ENCODE measurements around the gene RABL2A.
A peak's percentile ranks its signal among the peaks of the same experiment; 100 is the strongest.
"Not testable (repeated sequence)": the region's sequence is repeated elsewhere in the genome, so short reads cannot be mapped to it uniquely, and the experiment has no call there.

RABL2A gene

DNA sequence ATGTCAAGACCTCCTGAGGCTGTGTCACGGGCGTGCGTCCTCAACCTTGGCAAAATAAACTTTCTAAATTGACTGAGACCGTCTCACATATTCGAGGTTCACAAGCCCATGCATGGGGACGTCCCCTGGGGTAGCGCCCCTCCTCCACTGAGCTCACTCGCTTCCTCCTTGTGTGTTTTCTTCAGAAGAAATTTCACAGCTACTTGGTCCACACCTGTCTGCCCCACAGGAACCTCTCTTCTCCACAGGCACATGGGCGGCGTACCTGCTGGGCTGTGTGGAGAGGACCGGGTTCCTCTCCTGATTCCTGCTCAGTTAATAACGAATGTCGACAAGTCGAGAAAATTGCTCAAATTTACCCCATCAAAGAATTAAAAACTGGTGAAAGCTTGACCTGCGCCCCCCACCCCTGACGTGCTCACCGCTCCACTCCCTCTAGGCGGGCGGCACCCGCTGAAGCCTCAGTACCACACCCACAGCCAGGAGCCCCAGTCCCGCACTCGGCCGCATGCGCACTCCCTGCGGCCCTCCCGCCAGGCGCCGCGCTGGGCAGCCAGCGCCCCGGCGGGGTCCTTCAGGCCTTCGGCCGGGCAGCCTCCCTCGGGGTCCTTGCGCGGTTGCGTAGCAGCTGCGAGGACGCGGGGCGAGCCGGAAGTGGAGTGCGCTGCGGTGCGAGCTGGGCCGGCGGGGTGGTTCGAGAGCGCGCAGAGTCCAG lies at the start of gene RABL2A:
RABL2A (plus strand) TSS at position 651 of the 715 bp plus-strand sequence. CDS start 1,341 bp downstream, outside the sequence.
- Mint-ChIP-seq H3K27ac (peak within 1 kb of the TSS; percentile 91), H3K36me3 (peaks cover 11% of the 10 kb centered on the region), H3K4me3 (peak within 1 kb of the TSS; percentile 84), H3K4me1 (peaks cover 26% of the 10 kb centered on the region)
- not testable (repeated sequence) for H3K27me3 Mint-ChIP-seq, H3K9me3 Mint-ChIP-seq
- peak; percentile 95 for ATAC-seq

DNA sequence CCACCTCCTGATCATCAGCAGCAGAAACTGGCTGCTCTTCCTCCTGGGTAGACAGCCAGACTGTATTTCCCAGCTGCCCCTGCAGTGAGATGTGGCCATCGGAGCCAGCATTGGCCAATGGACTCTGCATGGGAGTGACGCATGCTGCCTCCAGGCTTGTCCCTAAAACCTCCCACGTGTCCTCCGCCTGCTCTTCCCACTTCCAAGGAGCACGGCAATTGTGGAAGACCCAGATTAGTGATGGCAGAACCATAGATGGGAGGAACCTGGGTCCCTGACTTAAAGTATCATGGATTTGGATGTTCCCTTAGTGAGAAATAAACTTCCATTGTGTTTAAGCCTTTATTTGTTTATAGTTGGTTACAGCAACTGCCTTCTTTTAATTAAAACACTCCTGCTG lies 48.6 kb upstream of the RABL2A start:
- ATAC-seq, result not testable (repeated sequence)

DNA sequence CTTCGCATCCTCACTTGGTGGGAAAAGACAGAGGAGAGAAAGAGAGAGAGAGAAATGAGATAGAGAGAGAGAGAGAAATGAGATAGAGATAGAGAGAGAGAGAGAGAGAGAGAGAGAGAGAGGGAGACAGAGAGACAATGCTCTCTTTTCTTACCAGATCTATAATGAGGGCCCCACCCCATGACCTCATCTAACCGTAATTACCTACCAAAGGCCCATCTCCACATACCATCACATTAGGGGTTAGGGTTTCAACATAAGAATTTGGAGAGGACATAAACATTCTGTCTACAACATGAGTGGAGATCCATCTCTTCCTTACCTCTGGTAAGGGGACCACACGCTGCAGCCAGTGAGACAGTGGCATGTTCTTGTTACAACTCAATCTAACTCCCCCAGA lies 44.6 kb upstream of the RABL2A start:
- Mint-ChIP-seq H3K4me1 (peaks cover 28% of the 10 kb centered on the region), H3K4me3 (peak overlapping the region; percentile 40), H3K27ac (peak overlapping the region; percentile 5)
- ATAC-seq, H3K9me3 Mint-ChIP-seq, H3K36me3 Mint-ChIP-seq, H3K27me3 Mint-ChIP-seq: not testable (repeated sequence)

More for the DNA sequence above, 48.6 kb upstream of the RABL2A start:
- H3K9me3 Mint-ChIP-seq, H3K36me3 Mint-ChIP-seq, H3K4me3 Mint-ChIP-seq, H3K27ac Mint-ChIP-seq: not testable (repeated sequence)
- Mint-ChIP-seq H3K27me3 (peaks cover 18% of the 10 kb centered on the region), H3K4me1 (peaks cover 13% of the 10 kb centered on the region)

DNA sequence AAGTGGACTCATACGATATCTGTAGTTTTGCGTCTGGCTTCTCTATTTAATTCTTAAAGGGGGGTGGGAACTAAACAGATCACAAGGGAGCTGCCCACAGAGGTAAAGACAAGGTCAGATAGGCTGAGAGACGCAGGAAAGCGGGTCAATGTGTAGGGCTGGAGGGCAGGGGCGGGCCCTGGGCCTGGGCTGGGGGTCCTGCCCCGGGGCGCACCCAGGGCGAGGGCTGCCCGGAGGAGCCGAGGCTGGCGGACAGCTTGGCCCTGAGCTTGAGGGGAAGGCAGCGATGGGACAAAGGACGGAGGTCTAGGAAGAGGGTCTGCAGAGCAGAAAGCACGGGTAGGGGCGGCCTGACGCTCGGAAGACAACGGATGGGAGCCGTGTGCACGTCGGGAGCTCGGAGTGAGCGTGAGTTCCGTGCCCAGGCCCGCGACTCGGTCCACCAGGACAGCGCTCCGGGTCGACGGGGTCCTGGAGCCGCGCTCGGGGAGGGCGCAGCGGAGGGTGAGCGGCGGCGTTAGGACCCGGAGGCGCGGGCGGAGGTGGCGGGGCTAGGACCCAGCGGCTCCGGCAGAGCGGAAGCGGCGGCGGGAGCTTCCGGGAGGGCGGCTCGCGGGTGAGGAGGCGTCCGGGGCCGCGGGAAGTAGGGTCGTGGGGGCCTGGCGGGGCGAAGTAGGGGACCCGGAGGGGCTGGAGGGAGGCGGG lies 43.4 kb upstream of the RABL2A start:
- not testable (repeated sequence) for ATAC-seq, H3K9me3 Mint-ChIP-seq, H3K27me3 Mint-ChIP-seq, H3K36me3 Mint-ChIP-seq
- H3K4me1 Mint-ChIP-seq, result peaks cover 28% of the 10 kb centered on the region
- H3K27ac Mint-ChIP-seq, result peak overlapping the region; percentile 93
- H3K4me3 Mint-ChIP-seq, result peak overlapping the region; percentile 85

DNA sequence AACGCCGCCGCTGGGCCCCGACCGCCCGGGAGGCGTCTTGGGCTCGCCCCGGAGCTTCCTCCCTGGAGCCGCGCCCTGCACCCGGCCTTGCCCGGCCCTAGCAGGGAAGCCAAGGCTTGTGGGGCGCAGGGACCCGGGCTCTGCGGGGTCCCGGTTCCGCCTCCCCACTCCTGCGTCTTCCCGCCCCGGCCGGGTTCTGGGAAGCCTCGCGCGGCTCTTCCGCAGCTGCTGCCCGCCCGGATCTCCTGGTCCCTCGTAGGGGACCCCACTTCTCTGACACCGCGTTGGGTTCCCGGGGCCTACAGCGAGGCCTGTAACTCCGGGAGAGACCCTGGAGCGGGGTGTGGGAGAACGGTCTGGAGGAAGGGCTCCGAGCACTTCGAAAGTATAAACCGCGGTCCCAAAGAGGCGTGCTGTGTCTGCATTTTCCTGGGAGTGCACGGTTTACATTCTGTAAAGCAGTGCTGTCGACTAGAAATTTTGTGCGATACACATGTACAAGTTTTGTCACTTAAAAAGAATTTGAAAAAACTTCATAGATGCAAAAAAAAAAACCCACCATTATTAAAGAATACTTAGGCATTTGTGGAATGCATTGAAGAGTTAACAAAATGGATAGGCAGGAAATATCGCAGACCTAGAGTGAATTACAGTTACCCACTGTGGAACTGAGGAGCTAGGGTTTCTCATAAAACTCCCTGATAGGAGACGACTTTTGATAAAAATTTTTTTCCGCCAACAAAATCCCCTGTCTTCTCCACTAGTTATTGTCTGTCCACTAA lies 42.6 kb upstream of the RABL2A start:
- H3K4me1 Mint-ChIP-seq, result peaks cover 28% of the 10 kb centered on the region
- H3K36me3 Mint-ChIP-seq, ATAC-seq, H3K27me3 Mint-ChIP-seq, H3K9me3 Mint-ChIP-seq: not testable (repeated sequence)
- peak overlapping the region; percentile 61 for H3K4me3 Mint-ChIP-seq
- peak overlapping the region; percentile 93 for H3K27ac Mint-ChIP-seq

DNA sequence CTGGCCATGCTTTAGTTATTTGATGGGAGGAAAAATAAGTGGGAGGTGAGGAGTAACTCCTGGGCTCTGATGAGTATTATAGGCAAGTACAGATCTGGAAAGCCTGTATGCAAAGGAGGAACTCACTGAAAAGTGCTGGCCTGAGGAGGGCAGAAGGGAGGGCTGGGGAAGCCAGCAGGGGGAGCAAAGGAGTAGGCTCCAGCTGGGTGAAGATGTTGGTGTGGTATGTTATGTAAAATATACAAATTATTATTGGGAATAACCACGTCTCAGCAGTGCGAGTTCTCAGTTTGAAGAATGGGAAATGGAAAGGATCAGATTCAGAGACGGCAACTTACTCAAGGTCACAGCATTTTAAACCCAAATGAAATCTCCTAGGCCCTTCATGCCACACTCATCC lies 39.9 kb upstream of the RABL2A start:
- peaks cover 33% of the 10 kb centered on the region for H3K4me1 Mint-ChIP-seq
- ATAC-seq, H3K36me3 Mint-ChIP-seq, H3K4me3 Mint-ChIP-seq, H3K27me3 Mint-ChIP-seq, H3K27ac Mint-ChIP-seq, H3K9me3 Mint-ChIP-seq: not testable (repeated sequence)

DNA sequence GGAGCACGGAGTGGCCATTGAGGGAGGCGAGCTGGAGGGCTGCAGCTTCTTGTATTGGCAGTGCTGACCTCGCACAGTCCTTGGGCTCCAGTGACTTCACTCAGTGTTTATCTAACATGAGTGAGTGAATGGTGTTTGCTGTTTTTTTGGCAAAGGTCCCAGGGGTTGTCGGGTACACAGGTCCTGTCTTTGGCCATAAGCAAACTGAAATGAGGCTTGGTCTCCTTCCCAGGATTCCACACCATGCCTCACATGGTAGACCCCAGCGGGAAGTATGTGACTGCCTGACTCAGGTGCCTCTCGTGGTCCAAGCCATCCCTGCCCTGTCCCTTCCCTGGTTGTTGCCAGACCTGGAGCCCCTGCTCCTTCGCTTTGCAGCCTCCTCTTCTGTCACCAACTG lies 37.5 kb upstream of the RABL2A start:
- not testable (repeated sequence) for ATAC-seq

DNA sequence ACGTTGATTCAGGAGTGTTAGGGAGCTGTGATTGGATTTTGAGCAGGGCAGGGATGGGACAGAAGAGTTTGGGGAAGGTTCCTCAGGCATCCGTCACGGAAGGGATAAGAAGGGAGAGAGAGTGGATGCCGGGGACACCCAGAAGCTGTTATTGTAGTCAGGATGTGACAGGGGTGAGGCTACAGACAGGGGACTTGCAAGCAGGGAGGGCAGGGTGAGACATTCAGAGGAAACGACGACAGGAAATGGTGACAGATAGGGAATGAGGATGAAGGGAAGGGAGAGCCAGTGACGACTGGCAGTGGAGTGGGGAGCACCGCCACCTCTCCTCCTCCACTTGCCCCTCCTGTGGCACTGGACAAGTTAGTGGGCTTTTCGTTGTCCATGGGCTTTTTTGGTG lies 35.1 kb upstream of the RABL2A start:
- H3K36me3 Mint-ChIP-seq, H3K4me3 Mint-ChIP-seq, H3K27me3 Mint-ChIP-seq, ATAC-seq, H3K27ac Mint-ChIP-seq, H3K9me3 Mint-ChIP-seq: not testable (repeated sequence)
- H3K4me1 Mint-ChIP-seq, result peaks cover 13% of the 10 kb centered on the region

More for the DNA sequence above, 37.5 kb upstream of the RABL2A start:
- peaks cover 21% of the 10 kb centered on the region for H3K4me1 Mint-ChIP-seq
- not testable (repeated sequence) for H3K4me3 Mint-ChIP-seq, H3K27me3 Mint-ChIP-seq, H3K9me3 Mint-ChIP-seq, H3K27ac Mint-ChIP-seq, H3K36me3 Mint-ChIP-seq

DNA sequence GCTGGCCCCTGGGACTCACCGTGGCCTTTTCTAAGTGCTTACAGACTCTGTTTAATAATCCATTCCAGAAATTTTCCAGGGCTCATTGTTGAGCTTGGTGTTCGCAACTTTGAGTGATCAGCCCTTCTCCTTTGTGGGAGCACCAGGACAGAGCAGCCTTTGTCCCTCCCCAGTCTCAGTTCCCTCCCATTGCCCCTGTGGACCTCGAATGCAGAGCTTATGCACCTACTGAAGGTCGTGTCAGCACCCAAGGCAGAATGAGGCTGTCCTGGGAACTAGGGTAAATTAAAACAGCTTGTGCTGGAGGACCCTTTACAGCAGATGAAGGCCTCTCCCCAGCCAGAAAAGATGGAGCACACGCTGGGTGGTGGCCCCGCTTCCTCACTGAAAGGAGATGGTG lies 33.8 kb upstream of the RABL2A start:
- not testable (repeated sequence) for H3K4me1 Mint-ChIP-seq, H3K27ac Mint-ChIP-seq, ATAC-seq, H3K27me3 Mint-ChIP-seq, H3K4me3 Mint-ChIP-seq, H3K36me3 Mint-ChIP-seq, H3K9me3 Mint-ChIP-seq

DNA sequence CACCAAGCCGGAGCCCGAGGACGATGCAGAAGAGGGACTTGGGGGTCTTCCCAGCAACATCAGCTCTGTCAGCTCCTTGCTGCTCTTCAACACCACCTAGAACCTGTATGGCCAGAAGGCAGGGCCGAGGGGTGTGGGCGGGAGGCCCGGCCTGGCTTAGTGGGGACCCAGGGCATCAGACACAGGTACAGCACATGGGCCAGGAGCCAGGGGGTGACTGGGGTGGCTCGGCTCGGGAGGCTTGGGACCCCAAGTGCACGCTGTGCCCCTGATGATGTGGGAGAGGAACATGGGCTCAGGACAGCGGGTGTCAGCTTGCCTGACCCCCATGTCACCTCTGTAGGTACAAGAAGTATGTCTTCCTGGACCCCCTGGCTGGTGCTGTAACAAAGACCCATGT lies 31.3 kb upstream of the RABL2A start:
- H3K4me1 Mint-ChIP-seq, H3K4me3 Mint-ChIP-seq, H3K36me3 Mint-ChIP-seq, ATAC-seq, H3K9me3 Mint-ChIP-seq, H3K27me3 Mint-ChIP-seq, H3K27ac Mint-ChIP-seq: not testable (repeated sequence)

DNA sequence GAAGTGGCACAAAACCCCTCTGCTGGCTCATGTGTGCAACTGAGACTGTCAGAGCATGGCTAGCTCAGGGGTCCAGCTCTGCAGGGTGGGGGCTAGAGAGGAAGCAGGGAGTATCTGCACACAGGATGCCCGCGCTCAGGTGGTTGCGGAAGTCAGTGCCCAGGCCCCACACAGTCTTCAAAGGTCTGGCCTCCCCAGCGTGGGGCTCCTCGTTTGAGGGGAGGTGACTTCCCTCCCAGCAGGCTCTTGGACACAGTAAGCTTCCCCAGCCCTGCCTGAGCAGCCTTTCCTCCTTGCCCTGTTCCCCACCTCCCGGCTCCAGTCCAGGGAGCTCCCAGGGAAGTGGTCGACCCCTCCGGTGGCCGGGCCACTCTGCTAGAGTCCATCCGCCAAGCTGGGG lies 29.9 kb upstream of the RABL2A start:
- not testable (repeated sequence) for ATAC-seq, H3K4me1 Mint-ChIP-seq

DNA sequence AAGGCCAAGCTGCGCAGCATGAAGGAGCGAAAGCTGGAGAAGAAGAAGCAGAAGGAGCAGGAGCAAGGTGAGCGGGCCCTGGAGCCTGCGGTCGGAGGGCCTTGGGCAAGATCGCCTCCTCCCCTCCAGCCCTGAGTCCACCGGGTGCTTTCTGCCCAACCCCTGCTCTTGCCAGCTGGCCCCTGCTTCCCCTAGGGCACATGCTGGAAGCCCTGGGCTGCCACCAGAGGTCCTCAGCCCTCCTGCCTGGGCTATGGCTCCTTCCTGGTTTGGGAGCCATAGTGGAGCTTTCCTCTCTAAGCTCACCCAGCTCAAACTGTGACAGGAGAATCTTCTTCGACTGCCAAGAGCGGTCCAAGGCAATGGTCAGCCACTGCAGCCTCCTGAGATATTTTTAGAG lies 29.5 kb upstream of the RABL2A start:
- H3K9me3 Mint-ChIP-seq, H3K4me1 Mint-ChIP-seq, H3K27me3 Mint-ChIP-seq, ATAC-seq, H3K36me3 Mint-ChIP-seq, H3K27ac Mint-ChIP-seq, H3K4me3 Mint-ChIP-seq: not testable (repeated sequence)

More for the DNA sequence above, 29.9 kb upstream of the RABL2A start:
- H3K36me3 Mint-ChIP-seq, H3K4me3 Mint-ChIP-seq, H3K27ac Mint-ChIP-seq, H3K9me3 Mint-ChIP-seq, H3K27me3 Mint-ChIP-seq: not testable (repeated sequence)

DNA sequence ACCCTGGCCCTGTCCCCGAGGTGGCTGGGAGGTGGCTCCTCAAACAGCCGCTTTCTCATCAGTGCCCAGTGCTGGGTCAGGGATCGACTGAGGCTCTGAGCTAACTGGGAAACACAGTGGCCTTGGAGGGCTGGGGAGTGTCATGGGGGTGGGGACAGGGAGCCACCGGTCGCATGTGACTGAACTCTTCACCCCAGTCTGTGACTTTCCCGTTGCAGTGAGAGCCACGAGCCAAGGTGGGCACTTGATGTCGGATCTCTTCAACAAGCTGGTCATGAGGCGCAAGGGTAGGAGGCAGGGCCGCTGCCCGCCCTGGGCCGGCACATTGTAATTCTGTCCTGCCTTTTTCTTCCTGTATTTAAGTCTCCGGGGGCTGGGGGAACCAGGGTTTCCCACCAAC lies 28.9 kb upstream of the RABL2A start:
- H3K4me1 Mint-ChIP-seq, H3K4me3 Mint-ChIP-seq, H3K27ac Mint-ChIP-seq, H3K36me3 Mint-ChIP-seq, H3K27me3 Mint-ChIP-seq, ATAC-seq, H3K9me3 Mint-ChIP-seq: not testable (repeated sequence)

DNA sequence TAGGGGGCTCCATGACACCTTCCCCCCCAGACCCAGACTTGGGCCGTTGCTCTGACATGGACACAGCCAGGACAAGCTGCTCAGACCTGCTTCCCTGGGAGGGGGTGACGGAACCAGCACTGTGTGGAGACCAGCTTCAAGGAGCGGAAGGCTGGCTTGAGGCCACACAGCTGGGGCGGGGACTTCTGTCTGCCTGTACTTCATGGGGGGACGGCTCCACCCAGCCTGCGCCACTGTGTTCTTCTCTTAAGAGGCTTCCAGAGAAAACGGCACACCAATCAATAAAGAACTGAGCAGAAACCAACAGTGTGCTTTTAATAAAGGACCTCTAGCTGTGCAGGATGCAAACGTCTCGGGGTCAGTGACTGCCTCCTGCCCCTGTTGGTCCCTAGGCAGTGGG lies 28.3 kb upstream of the RABL2A start:
- not testable (repeated sequence) for H3K9me3 Mint-ChIP-seq, ATAC-seq, H3K4me1 Mint-ChIP-seq, H3K27ac Mint-ChIP-seq, H3K36me3 Mint-ChIP-seq, H3K4me3 Mint-ChIP-seq, H3K27me3 Mint-ChIP-seq

DNA sequence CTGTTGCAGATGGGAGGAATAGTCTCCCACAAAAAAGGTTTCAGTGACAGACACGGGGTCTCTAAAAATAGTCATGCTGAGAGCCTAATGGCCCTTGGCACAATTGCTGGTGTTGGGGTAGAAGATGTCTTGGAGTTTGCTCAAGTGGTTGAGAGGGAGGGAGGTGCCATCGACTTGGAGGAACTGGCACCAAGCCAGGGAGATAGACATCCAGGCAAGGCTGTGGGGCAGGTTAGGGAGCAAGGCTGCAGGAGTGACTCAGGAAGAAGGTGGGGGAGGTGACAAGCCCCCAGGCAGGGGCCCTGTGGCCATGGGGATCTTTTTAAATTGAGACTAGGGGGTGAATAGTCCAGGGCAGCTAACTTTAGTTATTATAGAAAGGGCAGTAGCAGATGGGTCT lies 27.9 kb upstream of the RABL2A start:
- H3K27me3 Mint-ChIP-seq, ATAC-seq, H3K9me3 Mint-ChIP-seq, H3K27ac Mint-ChIP-seq, H3K36me3 Mint-ChIP-seq, H3K4me3 Mint-ChIP-seq, H3K4me1 Mint-ChIP-seq: not testable (repeated sequence)

All from stimulated activated memory B cell treated with anti-CD40 and anti-IgM and Interleukin-4, amounts not matched to agents 10 μg/mL and 1 μg/mL and 100 μg/mL, for 72 hours (primary cell).